Mucosa of descending colon (tissue), 3 donors: ENCODE results near the gene CUL4A. TPM values are rescaled to one million over a fixed set of nuclear protein-coding genes. Genes with fewer than 3 reads are reported as not detected.
A peak's percentile ranks its signal among the peaks of the same experiment; 100 is the strongest.

ENCODE experiments used
- ATAC-seq: fragments of 200-7000 bp; cut with Tn5 transposase; one replicate; pipeline ENCODE4 v1.9.1; 2020; ENCODE audit warnings: mild to moderate bottlenecking, moderate library complexity
- DNase-seq, 3 donors: peaks; one replicate each; pipeline ENCODE4 v3.0.0-alpha.2; 2020
- H3K36me3 ChIP-seq: fragments of 200-600 bp; one replicate; pipeline ENCODE4 v1.8.0; 2021; ENCODE audit warnings: low read depth, mild to moderate bottlenecking
- H3K4me1 ChIP-seq: fragments of 200-600 bp; one replicate; pipeline ENCODE4 v1.8.0; 2021; ENCODE audit warnings: low read depth, mild to moderate bottlenecking
- H3K4me3 ChIP-seq: fragments of 200-600 bp; one replicate; pipeline ENCODE4 v1.8.0; 2021; ENCODE audit warnings: mild to moderate bottlenecking
- H3K9me3 ChIP-seq: fragments of 200-600 bp; one replicate; pipeline ENCODE4 v1.8.0; 2021; ENCODE audit warnings: mild to moderate bottlenecking
- CTCF ChIP-seq: fragments of 200-600 bp; IDR thresholded peaks from one replicate; pipeline ENCODE4 v1.8.0; 2022; ENCODE audit warnings: antibody characterized with exemption, mild to moderate bottlenecking
- intact Hi-C, 2 donors: fragments of 100-400 bp; cut with DNase I in 1 of 2; cut with micrococcal nuclease in 1 of 2; formaldehyde crosslinking; loops; one replicate each; pipeline versions ENCODE4 v1.11.0 to v1.11.1; 2022; cut with DNase I, micrococcal nuclease
- total RNA-seq, 3 donors: library from RNA; stranded (reverse); fragmentation: NEBNext Ultra II Directional in 2 of 3; extraction: Animal tissue kit (Norgen Biotek cat#: 25700) in 2 of 3; gene quantifications; one replicate each; pipeline versions ENCODE4 v1.2.1 to v1.2.4, GENCODE V29; 2021 to 2023
- donor health status: DM: no; HTN: no; CAD: no; lungs with moderate emphysema.
- donor health status: DM: no; HTN: no; CAD: no.
- donor health status: DM: no; HTN: yes; CAD: no.

CUL4A gene
- total RNA-seq, 3 donors from 2014 or later: 57.2 to 71.8 (median 59.8) TPM

DNA sequence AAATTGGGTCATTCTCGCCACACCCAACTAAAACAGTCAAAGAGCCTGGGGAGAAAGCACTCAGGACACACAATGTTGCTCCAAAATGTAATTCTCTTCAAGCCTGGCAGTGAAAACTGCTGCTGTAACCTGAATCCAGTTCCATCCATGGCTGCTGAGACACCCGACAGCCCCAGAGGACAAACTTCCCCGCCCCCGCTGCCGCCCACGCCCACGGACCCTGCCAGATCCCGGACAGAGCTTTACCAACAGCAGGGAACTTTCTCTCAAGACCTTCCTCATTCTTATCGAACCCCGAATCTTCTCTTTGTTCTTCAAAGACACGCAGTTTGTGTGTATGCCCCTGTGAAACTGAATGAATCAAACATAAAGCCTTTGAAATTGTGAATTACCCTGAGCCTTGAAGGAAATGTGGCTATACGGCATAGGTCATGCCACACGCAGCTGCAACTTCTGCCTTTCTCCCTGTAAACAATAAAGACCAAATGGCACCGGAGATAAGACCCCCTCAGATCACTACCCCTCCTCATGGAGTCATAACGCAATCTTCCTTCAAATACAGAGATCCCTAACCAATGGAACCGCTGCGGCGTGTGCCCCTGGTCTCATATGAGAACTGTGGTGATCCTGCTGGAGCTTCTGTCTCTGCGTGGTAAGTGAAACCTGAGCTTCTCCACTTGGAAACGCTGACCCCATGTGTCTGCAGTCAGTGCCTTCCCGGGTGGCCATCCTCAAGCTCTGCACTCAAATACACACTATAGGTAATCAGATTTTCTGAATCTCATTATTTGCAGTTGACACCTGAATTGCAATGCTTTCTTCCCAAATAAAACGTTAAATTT is 82.8 kb downstream of the CUL4A start:
- intact Hi-C loops: no loop called here
- no peak for ATAC-seq
- TF ChIP-seq CTCF: no peak
- Histone ChIP-seq H3K9me3 (no peaks in the 10 kb centered on the region), H3K36me3 (no peaks in the 10 kb centered on the region), H3K4me1 (no peaks in the 10 kb centered on the region), H3K4me3 (no peak overlapping the region)
- DNase-seq: no peak

DNA sequence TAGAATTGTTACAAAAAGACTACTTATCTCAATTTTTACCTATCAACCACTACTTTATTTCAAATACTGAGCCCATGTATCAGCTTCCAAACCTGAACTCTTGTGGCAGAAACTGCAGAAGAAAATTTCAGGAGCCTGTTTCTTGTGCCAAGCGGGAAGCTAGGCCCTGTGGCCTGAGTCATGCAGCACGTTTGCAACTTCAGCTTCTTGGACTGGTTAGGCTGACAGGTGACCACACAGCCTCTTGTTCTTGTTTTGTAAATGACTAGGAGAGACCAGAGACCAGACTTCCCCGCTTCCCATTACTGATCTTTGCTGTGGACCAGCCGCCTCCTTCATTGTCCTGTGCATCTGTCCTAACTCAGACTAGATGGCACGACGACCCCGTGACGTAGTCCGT is 84.3 kb downstream of the CUL4A start:
- Histone ChIP-seq H3K36me3 (no peaks in the 10 kb centered on the region), H3K4me3 (no peak overlapping the region), H3K4me1 (peaks cover 8% of the 10 kb centered on the region), H3K9me3 (no peaks in the 10 kb centered on the region)
- ATAC-seq (no peak), DNase-seq (no peak)
- TF ChIP-seq CTCF: no peak
- intact Hi-C loops: no loop called here

GRCh38 chr13:113295776-113296175 is 86.4 kb downstream of the CUL4A start:
- Histone ChIP-seq H3K9me3 (no peaks in the 10 kb centered on the region), H3K4me1 (peaks cover 10% of the 10 kb centered on the region), H3K4me3 (no peak overlapping the region), H3K36me3 (no peaks in the 10 kb centered on the region)
- ATAC-seq (no peak), DNase-seq (no peak)
- no peak for TF ChIP-seq CTCF
- intact Hi-C loops: no loop called here

- Histone ChIP-seq H3K9me3 (no peaks in the 10 kb centered on the region), H3K4me3 (peak within 1 kb of the TSS; percentile 66), H3K4me1 (peaks cover 10% of the 10 kb centered on the region), H3K36me3 (no peaks in the 10 kb centered on the region)
- DNase-seq: peak; percentile 98 to 100 (median 99)
- peak; percentile 96 for ATAC-seq
- intact Hi-C loops: no loop called here
- no peak for TF ChIP-seq CTCF
These were observed 87.5 kb downstream of the CUL4A start, which contains the start of gene LAMP1 for GRCh38 chr13:113296823-113297369. LAMP1 (plus strand) TSS chr13:113297239; CDS start chr13:113297435, 196 bp downstream.

- peaks cover 10% of the 10 kb centered on the region for H3K4me1 ChIP-seq
- no peaks in the 10 kb centered on the region for H3K9me3 ChIP-seq
- no peaks in the 10 kb centered on the region for H3K36me3 ChIP-seq
- intact Hi-C loops: no loop called here
- TF ChIP-seq CTCF: no peak
- peak overlapping the region; percentile 66 for H3K4me3 ChIP-seq
- DNase-seq (peak in 2 of 3 donors; percentile 37 to 44), ATAC-seq (peak; percentile 20)
These were observed 88.1 kb downstream of the CUL4A start for GRCh38 chr13:113297370-113298042.
